Smooth muscle cell (in vitro differentiated cells): Measurements from ENCODE around the gene LENG1. TPM values are rescaled to one million over a fixed set of nuclear protein-coding genes. Genes with fewer than 3 reads are reported as not detected.

ENCODE experiments used
- DNase-seq: peaks from one replicate; lab custom pipeline; 2025; ENCODE audit not compliant: unreplicated experiment; lab: John Stamatoyannopoulos, UW
- H2AFZ ChIP-seq: fragments of 200-600 bp; sonication (generic); 2 replicates; pipeline ENCODE4 v1.6.0; 2016; ENCODE audit warnings: antibody characterized with exemption, low read depth, mild to moderate bottlenecking
- H3F3A ChIP-seq: fragments of 200-600 bp; sonication (generic); 2 replicates; pipeline ENCODE4 v1.6.0; 2017; ENCODE audit warnings: antibody characterized with exemption, low read depth
- H3K27ac ChIP-seq: fragments of 200-600 bp; sonication (generic); 2 replicates; pipeline ENCODE4 v1.5.1; 2016; ENCODE audit warnings: low read depth, mild to moderate bottlenecking
- H3K27me3 ChIP-seq: fragments of 200-600 bp; sonication (generic); 2 replicates; pipeline ENCODE4 v1.6.1; 2016; ENCODE audit warnings: low read depth, mild to moderate bottlenecking
- H3K36me3 ChIP-seq: fragments of 200-600 bp; sonication (generic); 2 replicates; pipeline ENCODE4 v1.5.1; 2016; ENCODE audit warnings: low read depth
- H3K4me1 ChIP-seq: fragments of 200-600 bp; sonication (generic); 2 replicates; pipeline ENCODE4 v1.5.1; 2016; ENCODE audit warnings: low read depth
- H3K4me2 ChIP-seq: fragments of 200-600 bp; sonication (generic); 2 replicates; pipeline ENCODE4 v1.6.0; 2016; ENCODE audit warnings: mild to moderate bottlenecking
- H3K4me3 ChIP-seq: fragments of 200-600 bp; sonication (generic); 2 replicates; pipeline ENCODE4 v1.5.1; 2016; ENCODE audit warnings: mild to moderate bottlenecking
- H3K79me2 ChIP-seq: fragments of 200-600 bp; sonication (generic); 2 replicates; pipeline ENCODE4 v1.6.0; 2016; ENCODE audit warnings: low read depth, mild to moderate bottlenecking
- H3K9ac ChIP-seq: fragments of 200-600 bp; sonication (generic); 2 replicates; pipeline ENCODE4 v1.6.0; 2016; ENCODE audit warnings: low read depth
- H3K9me3 ChIP-seq: fragments of 200-600 bp; sonication (generic); replicated peaks from 2 replicates; pipeline ENCODE4 v1.5.1; 2016; ENCODE audit warnings: low read depth
- H4K20me1 ChIP-seq: fragments of 200-600 bp; sonication (generic); 2 replicates; pipeline ENCODE4 v1.6.0; 2016; ENCODE audit warnings: low read depth
- CTCF ChIP-seq: fragments of 200-600 bp; sonication (generic); IDR thresholded peaks from 2 replicates; pipeline ENCODE4 v1.5.1; 2017; ENCODE audit warnings: borderline replicate concordance, mild to moderate bottlenecking, antibody characterized with exemption; ENCODE audit not compliant: insufficient read depth, poor library complexity, severe bottlenecking
- WGBS: methylation state at CpG from one replicate; pipeline ENCODE4 v1.1.7; 2016; ENCODE audit warnings: low lambda C conversion rate; 5-methylcytosine and 5-hydroxymethylcytosine counted together
- polyA plus RNA-seq: library from polyadenylated mRNA; unstranded; fragments of >200 nt; fragmentation: Nextera tagmentation; extraction: Ambion mirVana; gene quantifications from 2 replicates; pipeline ENCODE4 v1.2.1, GENCODE V29; 2016
- total RNA-seq: library from RNA; depleted of rRNA; stranded (reverse); fragments of >200 nt; gene quantifications from 2 replicates; pipeline ENCODE4 v1.2.3, GENCODE V29; 2014

The LENG1 gene
- total and polyA plus RNA-seq, 2 experiments from 2014 or later: 10.9 to 14.1 TPM

DNA sequence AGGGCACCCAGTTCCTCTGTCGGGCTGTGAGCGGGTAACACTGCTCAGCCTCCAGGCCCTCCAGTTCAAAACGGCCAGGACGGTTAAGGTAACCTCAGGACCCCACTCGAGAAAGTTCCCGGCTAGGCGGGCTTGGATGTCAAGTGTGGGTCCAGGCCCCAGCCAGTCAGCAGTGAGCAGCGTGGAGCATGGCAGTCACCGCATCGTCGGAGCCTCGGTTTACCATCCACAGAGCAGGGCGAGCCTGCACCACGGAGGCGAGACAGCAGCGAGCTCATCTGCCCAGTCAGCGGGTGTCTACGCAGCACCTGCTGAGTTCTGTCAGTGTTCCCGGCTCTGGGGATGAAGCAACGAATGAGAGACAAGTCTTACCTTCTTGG is 29.9 kb downstream of the LENG1 start:
- H3K9ac ChIP-seq: no peak overlapping the region
- H4K20me1 ChIP-seq: no peaks in the 10 kb centered on the region
- H2AFZ ChIP-seq: no peak overlapping the region
- DNase-seq: no peak
- no peaks in the 10 kb centered on the region for H3K9me3 ChIP-seq
- H3K4me3 ChIP-seq: no peak overlapping the region
- no peaks in the 10 kb centered on the region for H3K79me2 ChIP-seq
- no peak overlapping the region for H3K27ac ChIP-seq
- 97% methylated on average over 20 of the region's 20 CpGs for WGBS
- no peak overlapping the region for H3K4me2 ChIP-seq
- no peaks in the 10 kb centered on the region for H3K36me3 ChIP-seq
- H3K4me1 ChIP-seq: no peaks in the 10 kb centered on the region
- no peak for TF ChIP-seq CTCF
- H3K27me3 ChIP-seq: no peaks in the 10 kb centered on the region
- H3F3A ChIP-seq: no peaks in the 10 kb centered on the region

- no peaks in the 10 kb centered on the region for H3K9me3 ChIP-seq
- no peak for DNase-seq
- H3K4me2 ChIP-seq: no peak overlapping the region
- H3K36me3 ChIP-seq: no peaks in the 10 kb centered on the region
- no peak overlapping the region for H3K4me3 ChIP-seq
- no peak overlapping the region for H3K9ac ChIP-seq
- TF ChIP-seq CTCF: no peak
- no peak overlapping the region for H2AFZ ChIP-seq
- H3K27ac ChIP-seq: no peak overlapping the region
- no peaks in the 10 kb centered on the region for H3K4me1 ChIP-seq
- no peaks in the 10 kb centered on the region for H3K27me3 ChIP-seq
- no peaks in the 10 kb centered on the region for H3K79me2 ChIP-seq
- H3F3A ChIP-seq: no peaks in the 10 kb centered on the region
- H4K20me1 ChIP-seq: no peaks in the 10 kb centered on the region
- 99% methylated on average over 41 of the region's 41 CpGs for WGBS
Measured at GRCh38 chr19:54128796-54129616, 30.5 kb downstream of the LENG1 start.

DNA sequence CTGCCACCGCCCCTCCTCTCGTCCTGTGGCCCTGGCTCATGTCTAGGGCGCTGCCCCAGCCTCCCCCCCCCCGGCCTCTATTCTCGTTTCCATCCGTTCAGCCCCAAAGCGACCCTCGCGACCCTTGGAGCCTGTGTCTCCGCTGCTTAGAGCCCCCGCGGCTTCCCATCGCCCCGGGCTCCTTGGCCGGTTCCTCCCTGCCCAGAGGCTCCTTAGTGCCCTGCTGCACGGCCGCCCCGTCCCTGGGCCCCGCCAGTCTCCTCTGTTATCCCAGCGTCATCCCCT is 31.1 kb downstream of the LENG1 start:
- 90% methylated on average over 11 of the region's 20 CpGs for WGBS
- H3K4me3 ChIP-seq: no peak overlapping the region
- H3K9ac ChIP-seq: no peak overlapping the region
- no peak overlapping the region for H2AFZ ChIP-seq
- no peaks in the 10 kb centered on the region for H4K20me1 ChIP-seq
- no peak for TF ChIP-seq CTCF
- no peak overlapping the region for H3K27ac ChIP-seq
- no peak for DNase-seq
- H3K4me2 ChIP-seq: no peak overlapping the region
- H3F3A ChIP-seq: no peaks in the 10 kb centered on the region
- H3K36me3 ChIP-seq: no peaks in the 10 kb centered on the region
- H3K27me3 ChIP-seq: no peaks in the 10 kb centered on the region
- no peaks in the 10 kb centered on the region for H3K9me3 ChIP-seq
- no peaks in the 10 kb centered on the region for H3K79me2 ChIP-seq
- H3K4me1 ChIP-seq: no peaks in the 10 kb centered on the region
